ENCODE data around the gene CIBAR2.

The CIBAR2 gene

DNA sequence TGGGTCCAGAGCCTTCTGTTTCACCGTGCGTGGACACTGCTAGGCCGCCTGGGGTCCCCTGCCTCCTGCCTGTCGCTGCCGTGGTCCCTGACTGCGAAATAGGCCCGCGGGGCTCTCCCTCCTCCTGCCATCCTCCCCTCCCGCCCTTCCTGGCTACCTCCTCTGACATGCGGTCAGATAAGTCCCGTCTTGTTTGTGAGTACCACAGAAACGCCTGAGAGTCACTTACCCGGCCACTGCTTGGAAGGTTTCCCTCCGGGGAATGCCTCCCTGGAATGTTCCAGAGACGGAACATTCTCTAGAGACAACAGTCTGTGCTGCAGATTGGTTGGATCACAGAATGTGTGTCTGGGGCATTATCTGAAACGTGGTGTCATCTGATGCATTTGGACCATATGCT, 22.7 kb downstream of the CIBAR2 start:
- Mint-ChIP-seq H3K4me3 (no peak overlapping the region), H3K4me1 (peaks cover 25% of the 10 kb centered on the region), H3K36me3 (ENCODE audit: low read depth) (no peaks in the 10 kb centered on the region), H3K27ac (peak overlapping the region in 1 of 3 experiments; percentile 39), H3K9me3 (no peaks in the 10 kb centered on the region), H3K27me3 (ENCODE audit: low read depth) (peaks cover 24% of the 10 kb centered on the region)
- TF ChIP-seq, protein P1, sequence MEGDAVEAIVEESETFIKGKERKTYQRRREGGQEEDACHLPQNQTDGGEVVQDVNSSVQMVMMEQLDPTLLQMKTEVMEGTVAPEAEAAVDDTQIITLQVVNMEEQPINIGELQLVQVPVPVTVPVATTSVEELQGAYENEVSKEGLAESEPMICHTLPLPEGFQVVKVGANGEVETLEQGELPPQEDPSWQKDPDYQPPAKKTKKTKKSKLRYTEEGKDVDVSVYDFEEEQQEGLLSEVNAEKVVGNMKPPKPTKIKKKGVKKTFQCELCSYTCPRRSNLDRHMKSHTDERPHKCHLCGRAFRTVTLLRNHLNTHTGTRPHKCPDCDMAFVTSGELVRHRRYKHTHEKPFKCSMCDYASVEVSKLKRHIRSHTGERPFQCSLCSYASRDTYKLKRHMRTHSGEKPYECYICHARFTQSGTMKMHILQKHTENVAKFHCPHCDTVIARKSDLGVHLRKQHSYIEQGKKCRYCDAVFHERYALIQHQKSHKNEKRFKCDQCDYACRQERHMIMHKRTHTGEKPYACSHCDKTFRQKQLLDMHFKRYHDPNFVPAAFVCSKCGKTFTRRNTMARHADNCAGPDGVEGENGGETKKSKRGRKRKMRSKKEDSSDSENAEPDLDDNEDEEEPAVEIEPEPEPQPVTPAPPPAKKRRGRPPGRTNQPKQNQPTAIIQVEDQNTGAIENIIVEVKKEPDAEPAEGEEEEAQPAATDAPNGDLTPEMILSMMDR (IDR thresholded peaks at IDR 0.05; ENCODE audit: unreplicated experiment in 3 of 3) = no peak

DNA sequence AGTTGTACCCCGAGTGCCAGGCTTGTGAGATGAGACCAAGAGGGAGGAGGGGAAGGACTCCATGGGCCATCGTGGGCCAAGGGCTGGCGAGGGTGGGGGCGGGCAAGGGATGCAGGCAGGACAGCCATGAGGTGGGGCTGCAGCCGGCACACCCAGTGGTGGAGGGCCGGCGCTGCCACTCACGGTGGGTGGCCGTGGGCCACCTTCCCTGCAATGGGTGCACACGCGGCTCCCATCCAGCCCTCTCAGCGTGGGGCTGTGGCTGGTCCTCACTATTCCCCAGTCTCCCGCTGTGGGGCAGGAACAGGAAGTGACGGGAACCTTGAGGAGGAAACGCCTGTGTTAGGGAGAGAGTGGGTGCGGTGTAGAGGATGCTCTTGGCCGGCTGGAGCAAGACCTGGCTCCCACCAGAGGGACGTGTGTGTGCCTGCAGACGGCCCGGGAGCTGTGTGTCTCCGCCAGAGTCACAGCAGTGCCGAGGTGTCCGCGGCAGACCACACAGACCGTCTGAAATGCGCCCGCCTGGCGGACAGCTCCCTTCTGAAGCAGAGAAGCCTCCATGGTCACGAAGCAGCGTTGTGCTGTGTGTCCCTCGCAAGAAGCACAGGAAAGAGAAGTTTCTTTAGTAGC, 23.6 kb downstream of the CIBAR2 start:
- TF ChIP-seq, protein P1 (IDR thresholded peaks at IDR 0.05; ENCODE audit: unreplicated experiment in 3 of 3) = no peak
- Mint-ChIP-seq H3K9me3 (no peaks in the 10 kb centered on the region), H3K36me3 (ENCODE audit: low read depth) (no peaks in the 10 kb centered on the region), H3K4me3 (no peak overlapping the region), H3K27ac (no peak overlapping the region), H3K27me3 (ENCODE audit: low read depth) (peaks cover 31% of the 10 kb centered on the region), H3K4me1 (peaks cover 26% of the 10 kb centered on the region)

DNA sequence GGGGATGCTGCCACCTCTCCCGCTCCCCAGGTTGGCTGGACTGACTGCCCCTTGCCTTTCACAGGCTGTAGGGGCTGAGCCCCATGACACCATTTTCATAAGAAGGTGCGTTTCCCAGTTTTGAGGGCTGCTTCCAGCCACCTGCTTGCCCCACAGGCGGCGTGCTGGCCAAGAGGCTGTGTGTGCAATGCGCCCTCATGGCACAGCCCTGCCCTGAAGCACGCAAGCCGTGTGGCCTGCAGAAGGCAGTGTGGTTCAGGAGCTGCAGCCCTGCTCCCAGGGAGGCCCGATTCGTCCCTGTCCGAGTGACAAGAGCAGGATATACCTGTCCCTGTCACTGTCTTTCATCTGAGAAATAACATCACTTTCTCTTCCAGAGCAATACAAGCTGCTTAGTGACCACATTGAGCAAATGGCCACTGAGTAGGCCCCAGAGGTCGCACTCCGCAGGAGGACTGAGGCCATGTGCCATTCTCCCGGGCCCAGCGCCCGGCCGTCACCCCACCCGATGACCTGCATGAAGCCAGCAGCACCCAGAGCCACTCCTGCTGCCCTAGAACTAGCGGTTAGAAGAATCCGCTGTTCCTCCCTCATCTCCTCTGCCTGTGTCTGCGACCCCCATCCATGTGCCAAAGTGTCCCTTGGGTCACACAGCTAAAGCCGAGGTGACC, 24.2 kb downstream of the CIBAR2 start:
- TF ChIP-seq, protein P1 (IDR thresholded peaks at IDR 0.05; ENCODE audit: unreplicated experiment in 3 of 3) = no peak
- Mint-ChIP-seq H3K27ac (no peak overlapping the region), H3K4me3 (no peak overlapping the region), H3K36me3 (ENCODE audit: low read depth) (no peaks in the 10 kb centered on the region), H3K27me3 (ENCODE audit: low read depth) (peaks cover 38% of the 10 kb centered on the region), H3K9me3 (no peaks in the 10 kb centered on the region), H3K4me1 (peaks cover 33% of the 10 kb centered on the region)

DNA sequence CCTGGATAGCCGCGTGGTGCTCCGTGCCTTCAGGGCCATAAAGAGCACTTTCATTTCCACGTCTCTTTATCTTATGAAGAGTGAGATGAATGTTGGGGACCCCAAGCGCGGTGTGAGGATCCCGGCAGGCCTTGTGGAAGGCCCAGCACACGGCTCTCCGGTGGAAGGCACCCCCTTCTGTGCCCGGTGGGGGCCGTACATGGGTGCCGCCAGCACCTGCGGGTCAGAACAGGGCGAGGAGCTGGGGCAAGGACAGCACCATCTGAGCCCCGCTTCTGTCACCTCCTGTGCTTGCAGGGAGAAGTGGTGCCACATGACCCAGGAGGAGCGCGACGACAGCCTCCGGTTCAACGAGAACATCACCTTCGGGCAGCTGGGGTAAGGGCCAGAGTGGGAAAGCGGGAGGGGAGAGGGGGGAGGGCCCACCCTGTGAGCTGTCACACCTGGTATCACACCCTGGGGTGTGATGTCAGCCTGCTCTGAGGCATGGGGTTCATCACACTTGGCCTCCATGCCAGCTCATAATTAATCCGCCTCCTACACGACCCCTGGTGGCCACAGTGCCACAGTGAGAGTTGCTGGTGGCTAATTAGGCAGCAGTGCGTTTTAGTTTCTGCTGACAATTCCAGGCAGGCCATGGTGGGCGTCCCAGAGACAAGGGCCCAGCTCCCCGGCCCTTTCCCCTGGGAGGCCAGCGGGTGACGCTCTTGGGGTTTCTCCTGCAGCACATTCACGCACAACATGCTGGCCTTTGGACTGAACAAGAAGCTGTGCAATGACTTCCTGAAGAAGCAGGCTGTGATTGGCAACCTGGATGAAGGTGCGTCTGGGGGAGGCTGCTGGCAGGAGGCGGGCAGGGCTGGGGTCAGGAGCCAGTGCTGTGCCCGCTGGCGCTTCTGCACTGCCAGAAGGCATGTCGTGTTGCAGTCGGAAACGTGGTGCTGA, 25.7 kb downstream of the CIBAR2 start:
- Mint-ChIP-seq H3K27me3 (ENCODE audit: low read depth) (peaks cover 43% of the 10 kb centered on the region), H3K27ac (no peak overlapping the region)
- TF ChIP-seq, protein P1 (IDR thresholded peaks at IDR 0.05; ENCODE audit: unreplicated experiment in 3 of 3) = peak; percentile 64 to 68 (median 65)

DNA sequence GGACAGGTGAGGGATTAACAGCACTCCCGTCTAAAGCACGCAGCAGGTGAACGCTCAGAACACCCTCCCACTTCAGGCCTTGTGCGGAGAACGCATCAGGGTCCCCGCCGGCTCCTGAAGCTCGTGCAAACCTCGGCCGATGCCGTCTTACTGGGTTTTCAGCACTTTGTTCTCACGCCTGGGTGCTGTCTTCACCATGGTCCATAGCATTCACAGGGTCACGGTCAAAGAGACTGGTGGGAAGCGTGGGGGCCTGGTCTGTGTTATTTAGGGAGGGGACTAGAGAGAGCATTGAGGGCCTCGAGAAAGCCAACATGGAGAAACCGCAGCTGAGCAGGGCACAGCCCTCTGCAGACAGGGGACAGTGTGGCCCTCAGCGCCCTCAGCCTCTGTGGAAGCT, 26.6 kb downstream of the CIBAR2 start:
- Mint-ChIP-seq H3K27ac (no peak overlapping the region), H3K4me1 (peaks cover 43% of the 10 kb centered on the region), H3K27me3 (ENCODE audit: low read depth) (peaks cover 42% of the 10 kb centered on the region), H3K36me3 (ENCODE audit: low read depth) (no peaks in the 10 kb centered on the region), H3K9me3 (no peaks in the 10 kb centered on the region), H3K4me3 (no peak overlapping the region)
- TF ChIP-seq, protein P1 (IDR thresholded peaks at IDR 0.05; ENCODE audit: unreplicated experiment in 3 of 3) = no peak

More for the DNA sequence above, 25.7 kb downstream of the CIBAR2 start:
- Mint-ChIP-seq H3K4me1 (peaks cover 41% of the 10 kb centered on the region), H3K36me3 (ENCODE audit: low read depth) (no peaks in the 10 kb centered on the region), H3K4me3 (no peak overlapping the region), H3K9me3 (no peaks in the 10 kb centered on the region)
